HepG2 (cell line): Measurements from ENCODE around the gene C1orf116. TPM values are rescaled to one million over a fixed set of nuclear protein-coding genes. Genes with fewer than 3 reads are reported as not detected.

ENCODE experiments used
- ATAC-seq: fragments of 200-7000 bp; cut with Tn5 transposase; 3 replicates; pipeline ENCODE4 v1.9.1; 2020; ENCODE audit warnings: mild to moderate bottlenecking, moderate library complexity
- BruUV-seq: library from RNA; stranded (reverse); fragments of 400-500 nt; replicated peaks from 2 replicates; lab custom pipeline; 2021; lab: Mats Ljungman, UMichigan
- CTCF ChIA-PET: fragments of 300-600 bp; formaldehyde crosslinking; extraction: SDS; loops from one replicate; lab custom pipeline; 2021; ENCODE audit warnings: low total read pairs, inconsistent platforms, low intra/inter-chr PET ratio; lab: Yijun Ruan, JAX
- POLR2A ChIA-PET: fragments of 350-600 bp; sonication (Branson Sonifier 250); formaldehyde crosslinking; loops from one replicate; lab custom pipeline; 2020; ENCODE audit warnings: antibody characterized with exemption, inconsistent platforms; lab: Yijun Ruan, JAX
- DNase-seq: peaks from one replicate; pipeline ENCODE4 v3.0.0-alpha.2; 2015; ENCODE audit warnings: low spot score
- FAIRE-seq: peaks from 3 replicates; lab custom pipeline; 2011; peaks lifted over from hg19 to GRCh38; lab: Jason Lieb, UNC
- H2AFZ ChIP-seq: one replicate; pipeline ENCODE4 v1.6.1; 2011; ENCODE audit warnings: low read length, inconsistent platforms
- H3K27ac ChIP-seq: fragments of 300-600 bp; 3 replicates; pipeline ENCODE4 v1.8.0; 2011; ENCODE audit warnings: mixed run types, mild to moderate bottlenecking, mixed read lengths, low read length, inconsistent platforms; ENCODE audit not compliant: insufficient read depth; ENCODE audit errors: extremely low read length
- H3K27me3 ChIP-seq, 2 experiments: fragments of 200-600 bp in 1 of 2; 2 replicates in 1 of 2; 3 replicates in 1 of 2; pipeline versions ENCODE4 v1.6.0 to v1.8.0; 2011; ENCODE audit warnings: low read length in 2 of 2, mild to moderate bottlenecking in 2 of 2, moderate library complexity in 2 of 2, inconsistent platforms in 1 of 2; ENCODE audit not compliant: insufficient read depth in 2 of 2, control insufficient read depth in 1 of 2
- H3K36me3 ChIP-seq, 2 experiments: fragments of 200-600 bp in 1 of 2; replicated peaks in 1 of 2; 2 replicates in 1 of 2; 3 replicates in 1 of 2; pipeline versions ENCODE4 v1.5.1 to v1.8.0; 2011; ENCODE audit warnings: low read length in 2 of 2, inconsistent platforms in 1 of 2; ENCODE audit not compliant: insufficient read depth in 2 of 2, control insufficient read depth in 1 of 2
- H3K4me1 ChIP-seq: 2 replicates; pipeline ENCODE4 v1.5.1; 2012; ENCODE audit warnings: low read length, inconsistent platforms; ENCODE audit not compliant: insufficient read depth
- H3K4me2 ChIP-seq: 2 replicates; pipeline ENCODE4 v1.6.0; 2011; ENCODE audit warnings: low read depth, low read length, inconsistent platforms
- H3K4me3 ChIP-seq, 3 experiments: fragments of 200-600 bp in 1 of 3; sonication (generic), shearing (Covaris generic) in 1 of 3; replicated peaks in 1 of 3; 2 replicates each; pipeline ENCODE4 v1.5.1; 2011 to 2016; ENCODE audit warnings: low read length in 3 of 3, inconsistent platforms in 2 of 3, low read depth in 2 of 3, mild to moderate bottlenecking in 2 of 3, control low read depth in 1 of 3, mixed read lengths in 1 of 3; ENCODE audit not compliant: insufficient read depth in 1 of 3
- H3K79me2 ChIP-seq: one replicate; pipeline ENCODE4 v1.6.1; 2011; ENCODE audit warnings: low read length, inconsistent platforms; ENCODE audit not compliant: insufficient read depth
- H3K9ac ChIP-seq: 2 replicates; pipeline ENCODE4 v1.6.0; 2011; ENCODE audit warnings: mild to moderate bottlenecking, low read depth, low read length, inconsistent platforms; ENCODE audit not compliant: insufficient read depth
- H3K9me3 ChIP-seq: 2 replicates; pipeline ENCODE4 v1.5.1; 2012; ENCODE audit warnings: mild to moderate bottlenecking, low read length
- H4K20me1 ChIP-seq: 2 replicates; pipeline ENCODE4 v1.6.0; 2011; ENCODE audit warnings: inconsistent platforms, mild to moderate bottlenecking, low read length, moderate library complexity; ENCODE audit not compliant: insufficient read depth
- ATF1 ChIP-seq: IDR thresholded peaks from 2 replicates; pipeline ENCODE4 v1.6.1; 2016; ENCODE audit warnings: mild to moderate bottlenecking, control low read depth
- ATM ChIP-seq: fragments of 450-650 bp; IDR thresholded peaks from 2 replicates; pipeline ENCODE4 v1.7.1; 2017; ENCODE audit warnings: mild to moderate bottlenecking, borderline replicate concordance
- CERS6 ChIP-seq: sonication (generic); formaldehyde crosslinking; IDR thresholded peaks from 2 replicates; pipeline ENCODE4 v1.5.0; 2020; ENCODE audit warnings: missing genetic modification reagents
- GLI4 ChIP-seq: sonication (generic); formaldehyde crosslinking; IDR thresholded peaks from 2 replicates; pipeline ENCODE4 v1.5.1; 2020; ENCODE audit warnings: missing genetic modification reagents, mild to moderate bottlenecking, moderate library complexity, borderline replicate concordance
- HES4 ChIP-seq: sonication (generic); formaldehyde crosslinking; IDR thresholded peaks from 2 replicates; pipeline ENCODE4 v1.9.0; 2021; ENCODE audit warnings: mild to moderate bottlenecking, missing genetic modification reagents, borderline replicate concordance
- HNF1B ChIP-seq: sonication (generic); formaldehyde crosslinking; IDR thresholded peaks from 2 replicates; pipeline ENCODE4 v1.5.1; 2020; ENCODE audit warnings: mild to moderate bottlenecking, moderate library complexity, missing genetic modification reagents
- ZNF3 ChIP-seq: IDR thresholded peaks from 2 replicates; pipeline ENCODE4 v1.7.0; 2017; ENCODE audit warnings: inconsistent platforms
- ZNF382 ChIP-seq: sonication (generic); formaldehyde crosslinking; IDR thresholded peaks from 2 replicates; pipeline ENCODE4 v1.5.0; 2020; ENCODE audit warnings: missing genetic modification reagents, mild to moderate bottlenecking, borderline replicate concordance
- ZNF747 ChIP-seq: sonication (generic); formaldehyde crosslinking; IDR thresholded peaks from 2 replicates; pipeline ENCODE4 v1.8.1; 2023; ENCODE audit warnings: missing genetic modification reagents, mild to moderate bottlenecking, borderline replicate concordance
- ZNF776 ChIP-seq: sonication (generic); formaldehyde crosslinking; IDR thresholded peaks from 2 replicates; pipeline ENCODE4 v1.4.0; 2020; ENCODE audit warnings: mild to moderate bottlenecking, missing genetic modification reagents
- ZNF792 ChIP-seq: IDR thresholded peaks from 2 replicates; pipeline ENCODE4 v1.6.1; 2016
- WGBS: methylation state at CpG from one replicate; pipeline ENCODE4 v1.1.6; 2017; ENCODE audit warnings: low lambda C conversion rate; 5-methylcytosine and 5-hydroxymethylcytosine counted together
- in situ Hi-C: cut with HindIII; loops from 2 replicates; pipeline ENCODE4 v1.10.0; 2017; ENCODE audit warnings: low pct_unique_long_range_greater_than_20kb; ENCODE audit not compliant: extremely low pct_ligation_motif_present
- intact Hi-C: fragments of 100-400 bp; cut with micrococcal nuclease; formaldehyde crosslinking; loops from one replicate; pipeline ENCODE4 v1.10.0; 2022; ENCODE audit not compliant: unreplicated experiment
- polyA plus RNA-seq, 8 experiments: library from polyadenylated mRNA; depleted of rRNA in 3 of 8; stranded (reverse) in 7 of 8; unstranded in 1 of 8; fragments of >200 nt; fragmentation: Illumina TruSeq in 4 of 8; extraction: Trizol in 4 of 8; gene quantifications; 2 replicates each; pipeline versions ENCODE4 v1.2.1 to v1.2.3, GENCODE V29; 2011 to 2016; ENCODE audit warnings: low read depth in 4 of 8, missing spikeins in 1 of 8, mixed read lengths in 1 of 8; ENCODE audit not compliant: insufficient read depth in 1 of 8
- total RNA-seq, 5 experiments: library from RNA; depleted of rRNA; stranded (reverse); fragments of >200 nt; fragmentation: Illumina TruSeq; extraction: Trizol; gene quantifications; 2 replicates each; pipeline ENCODE4 v1.2.3, GENCODE V29; 2016; ENCODE audit warnings: low read depth in 1 of 5
- TF ChIP-seq, protein P1 (sequence below): sonication (generic); formaldehyde crosslinking; IDR thresholded peaks from 2 replicates; pipeline ENCODE4 v1.4.0; 2020; ENCODE audit warnings: missing genetic modification reagents, low read depth, mild to moderate bottlenecking, borderline replicate concordance

Gene C1orf116
- total and polyA plus RNA-seq, 2 of the 13 experiments (the other 11 are each of a cell fraction or from before 2014, with no cell fraction given): 0.51 to 0.95 TPM

- WGBS: 0% methylated on average over 2 of the region's 2 CpGs
These were observed 59.8 kb downstream of the C1orf116 start for GRCh38 chr1:206972728-206973127.

GRCh38 chr1:206971029-206971655 lies 61.4 kb downstream of the C1orf116 start:
- BruUV-seq: no TSS peak
- no peak for ATAC-seq

More at GRCh38 chr1:206972728-206973127, 59.8 kb downstream of the C1orf116 start:
- ChIA-PET POLR2A (no interaction called here), CTCF (no interaction called here)
- no peak for ATAC-seq
- no peak for DNase-seq
- no peaks in the 10 kb centered on the region for H4K20me1 ChIP-seq
- no peak for FAIRE-seq
- H3K4me2 ChIP-seq: no peak overlapping the region
- H3K9ac ChIP-seq: no peak overlapping the region
- no peaks in the 10 kb centered on the region for H3K79me2 ChIP-seq
- TF ChIP-seq GLI4 (CRISPR knock-in tag): no peak
- no peak for TF ChIP-seq ATF1
- TF ChIP-seq ZNF792: no peak
- TF ChIP-seq, protein P1, sequence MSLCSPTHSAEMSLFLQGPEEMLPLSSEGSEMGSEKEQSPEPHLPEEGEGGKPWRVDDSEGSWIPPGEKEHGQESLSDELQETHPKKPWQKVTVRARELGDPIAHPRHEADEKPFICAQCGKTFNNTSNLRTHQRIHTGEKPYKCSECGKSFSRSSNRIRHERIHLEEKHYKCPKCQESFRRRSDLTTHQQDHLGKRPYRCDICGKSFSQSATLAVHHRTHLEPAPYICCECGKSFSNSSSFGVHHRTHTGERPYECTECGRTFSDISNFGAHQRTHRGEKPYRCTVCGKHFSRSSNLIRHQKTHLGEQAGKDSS (CRISPR knock-in tag): no peak
- no peak for TF ChIP-seq ZNF3 (CRISPR knock-in tag)
- H2AFZ ChIP-seq: no peak overlapping the region
- no peaks in the 10 kb centered on the region for H3K36me3 ChIP-seq
- H3K27me3 ChIP-seq: peaks cover 0 to 18% of the 10 kb centered on the region in 2 experiments; a peak in 3 of 5 replicates
- H3K27ac ChIP-seq: no peak overlapping the region
- no peaks in the 10 kb centered on the region for H3K9me3 ChIP-seq
- intact Hi-C loops (no loop called here), in situ Hi-C loops (no loop called here)
- 0 out of 2 replicates have a peak, but pooled peaks cover 7% of the 10 kb centered on the region for H3K4me1 ChIP-seq
- no TSS peak for BruUV-seq
- no peak overlapping the region for H3K4me3 ChIP-seq

More at GRCh38 chr1:206971029-206971655, 61.4 kb downstream of the C1orf116 start:
- ChIA-PET POLR2A (no interaction called here), CTCF (no interaction called here)
- Histone ChIP-seq H3K9ac (no peak overlapping the region), H3K9me3 (no peaks in the 10 kb centered on the region), H3K4me3 (no peak overlapping the region), H3K36me3 (no peaks in the 10 kb centered on the region), H4K20me1 (no peaks in the 10 kb centered on the region), H3K79me2 (no peaks in the 10 kb centered on the region), H3K4me2 (no peak overlapping the region), H2AFZ (no peak overlapping the region), H3K27me3 (peaks cover 0 to 20% of the 10 kb centered on the region in 2 experiments; a peak in 3 of 5 replicates), H3K27ac (no peak overlapping the region)
- DNase-seq: no peak
- in situ Hi-C loops (no loop called here), intact Hi-C loops (no loop called here)
- FAIRE-seq: no peak
- no peak for TF ChIP-seq CERS6 (CRISPR knock-in tag)
- no peak for TF ChIP-seq ZNF747 (CRISPR knock-in tag)
- no peak for TF ChIP-seq ZNF776 (CRISPR knock-in tag)
- TF ChIP-seq HNF1B: no peak
- TF ChIP-seq ATM: no peak
- no peak for TF ChIP-seq ZNF382
- TF ChIP-seq HES4 (CRISPR knock-in tag): no peak
- TF ChIP-seq, all 625 proteins: peak for 0
- H3K4me1 ChIP-seq: 0 out of 2 replicates have a peak, but pooled peaks cover 7% of the 10 kb centered on the region
- 33% methylated on average over 2 of the region's 2 CpGs for WGBS
